GM21390 (cell line): Measurements from ENCODE around the gene WLS.

Experiments
- ATAC-seq: cut with Tn5 transposase; IDR thresholded peaks from one replicate; pipeline ENCODE4 v1.9.1; 2021; ENCODE audit not compliant: unreplicated experiment

The WLS gene

DNA sequence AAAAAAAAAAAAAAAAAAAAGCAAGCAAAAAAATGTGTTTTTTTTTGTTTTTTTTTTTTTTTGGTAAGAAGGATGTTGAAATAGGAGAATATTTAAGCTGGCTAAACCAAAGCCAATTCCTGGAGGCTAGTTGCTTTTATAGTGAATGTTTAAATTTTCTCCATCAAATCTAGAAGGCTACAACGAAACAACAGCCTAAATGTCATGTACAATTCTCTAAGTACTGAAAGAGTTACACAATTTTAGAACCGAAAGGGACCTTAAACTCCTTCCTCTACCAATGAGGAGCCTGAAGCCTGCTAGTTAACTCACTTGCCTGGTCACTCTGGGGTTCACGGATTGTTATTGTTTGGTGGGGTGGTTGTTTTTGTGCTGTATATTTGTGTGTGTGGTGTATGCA, 3.5 kb downstream of the WLS start:
- no peak for ATAC-seq

DNA sequence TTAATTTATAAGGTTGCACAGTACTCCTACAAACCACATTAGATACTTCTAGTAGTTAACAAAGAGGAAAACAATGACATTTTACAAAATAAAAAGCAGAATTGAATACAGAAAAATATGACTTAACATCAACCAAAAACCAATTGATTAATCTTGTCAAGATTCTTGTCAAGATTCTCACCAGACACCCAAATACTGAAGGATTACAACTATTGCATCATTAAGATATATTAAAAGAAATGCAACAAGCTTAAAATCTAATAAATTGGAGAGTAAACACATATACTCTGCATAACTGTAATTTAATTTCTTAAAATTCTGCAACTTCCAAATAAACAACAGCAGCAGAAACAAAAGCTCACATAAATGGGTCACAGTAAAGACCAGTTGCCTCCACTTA, 4.7 kb downstream of the WLS start:
- ATAC-seq, result no peak

DNA sequence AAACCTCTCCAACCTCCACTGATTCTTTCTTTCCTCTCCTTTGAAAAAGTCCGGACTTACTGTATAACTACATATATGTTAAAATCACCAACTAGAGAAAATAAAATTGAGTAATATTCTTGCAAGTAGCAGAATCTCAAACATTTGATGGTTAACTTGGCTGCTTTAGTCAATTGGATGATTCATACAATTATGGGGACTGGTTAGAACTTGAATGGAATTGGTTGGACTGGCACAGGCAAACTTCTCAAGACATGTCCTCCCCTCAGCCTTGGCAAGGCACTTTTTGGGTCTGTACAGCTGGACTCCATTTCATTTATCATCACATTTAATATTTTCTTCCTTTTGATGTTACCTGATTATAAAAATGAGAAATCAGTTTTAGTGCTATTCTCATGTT, 6.5 kb downstream of the WLS start:
- ATAC-seq, result no peak

DNA sequence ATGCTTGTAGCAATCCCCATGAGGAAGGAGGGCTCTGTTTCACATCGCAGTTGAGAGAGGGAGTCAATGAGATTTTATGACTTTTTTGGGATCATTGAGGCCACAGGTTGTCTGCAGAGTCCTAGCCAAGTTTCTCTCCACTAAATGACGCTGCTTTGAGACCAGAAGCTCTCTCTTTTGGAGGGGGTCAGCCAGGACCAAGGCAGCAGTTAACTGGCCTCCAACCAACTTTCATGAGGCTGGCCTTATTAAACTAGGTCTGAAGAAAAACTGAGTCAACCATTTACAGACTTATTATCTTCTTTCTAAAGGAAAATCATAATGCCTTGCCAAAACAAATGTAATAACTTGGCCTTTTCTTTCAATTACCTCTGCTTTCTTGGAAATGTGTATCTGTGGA, 8.6 kb downstream of the WLS start:
- no peak for ATAC-seq

DNA sequence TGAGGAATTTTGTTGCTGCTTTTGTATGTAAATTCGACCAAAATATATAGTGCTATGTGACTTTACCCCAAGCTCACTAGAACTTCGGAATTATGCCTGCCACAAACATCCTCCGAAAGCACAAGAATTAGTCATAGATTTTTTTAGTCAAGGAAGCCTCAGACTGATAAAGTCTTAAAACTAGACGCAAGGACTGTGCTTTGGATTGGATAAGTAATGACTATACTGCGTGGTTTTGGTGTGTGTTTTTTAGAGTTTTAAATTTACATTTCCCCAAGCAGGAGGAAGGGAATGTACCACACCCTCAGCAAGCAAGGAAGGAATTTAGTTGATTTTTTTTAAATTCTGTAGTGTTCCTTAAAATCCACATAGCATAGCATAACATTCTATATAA, 10.3 kb downstream of the WLS start:
- ATAC-seq, result no peak

DNA sequence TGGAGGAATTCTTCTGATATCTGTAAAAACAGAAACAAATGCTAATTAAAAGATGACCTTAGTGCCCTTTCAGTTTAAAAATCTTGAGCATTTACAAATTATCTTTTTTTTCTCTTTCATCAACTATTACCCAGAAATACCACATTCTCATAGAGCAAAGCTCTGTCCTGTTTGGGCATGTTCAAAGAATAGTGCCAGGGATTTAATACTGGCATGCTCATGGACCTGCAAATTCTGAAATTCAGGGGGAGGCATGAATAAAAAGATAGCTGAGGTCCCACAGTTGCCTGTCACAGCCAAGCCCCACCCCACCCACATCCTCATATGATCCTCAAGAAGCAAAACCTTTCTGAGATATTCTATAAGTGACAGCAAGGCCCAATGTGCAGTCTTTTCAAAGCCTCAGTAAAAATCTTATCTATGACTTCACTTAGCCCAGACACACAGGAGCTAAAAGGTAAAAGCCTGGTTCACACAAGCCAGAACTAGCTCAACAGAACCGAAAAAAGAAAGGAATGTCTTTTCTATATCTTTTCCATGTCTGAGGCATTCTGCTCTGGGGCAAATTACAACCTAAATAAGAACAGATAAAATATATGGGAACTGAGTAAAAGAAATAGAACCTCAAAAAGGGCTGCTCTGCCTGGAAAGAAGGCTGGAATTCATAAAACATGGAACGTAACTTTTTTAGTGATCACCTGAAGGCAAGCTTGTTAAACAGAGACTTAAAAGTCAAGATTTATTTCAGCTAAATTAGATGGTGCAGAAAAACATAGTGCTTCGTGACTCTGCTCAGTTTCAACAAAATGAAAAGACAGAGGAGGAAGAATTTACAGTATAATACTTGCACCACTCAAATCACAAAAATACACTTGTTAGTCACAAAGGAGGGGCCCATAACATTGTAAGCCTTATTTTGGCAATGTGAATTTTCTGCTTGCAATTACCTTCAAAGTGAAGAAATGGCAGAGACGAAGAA, 11.0 kb downstream of the WLS start:
- ATAC-seq, result no peak

DNA sequence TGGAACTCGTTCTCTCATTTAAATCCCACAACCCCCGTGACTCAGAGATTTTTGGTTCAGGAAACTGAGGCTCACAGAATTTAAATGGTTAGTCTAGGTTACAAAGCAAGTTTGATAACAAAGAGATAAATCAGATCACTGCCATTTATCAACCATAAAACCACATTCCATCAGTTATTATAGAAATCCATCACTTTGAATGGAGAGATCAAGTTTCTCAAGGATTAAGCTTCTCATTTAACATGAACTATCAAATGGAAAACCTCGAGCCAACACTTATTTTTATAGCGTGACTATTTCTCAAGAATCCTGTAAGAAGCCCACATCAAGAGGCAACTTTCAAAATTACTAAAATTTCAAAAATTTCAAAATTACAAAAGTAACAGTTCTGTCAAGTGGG, 11.9 kb downstream of the WLS start:
- no peak for ATAC-seq

- no peak for ATAC-seq
These were observed 13.8 kb downstream of the WLS start for GRCh38 chr1:68218490-68218889.

DNA sequence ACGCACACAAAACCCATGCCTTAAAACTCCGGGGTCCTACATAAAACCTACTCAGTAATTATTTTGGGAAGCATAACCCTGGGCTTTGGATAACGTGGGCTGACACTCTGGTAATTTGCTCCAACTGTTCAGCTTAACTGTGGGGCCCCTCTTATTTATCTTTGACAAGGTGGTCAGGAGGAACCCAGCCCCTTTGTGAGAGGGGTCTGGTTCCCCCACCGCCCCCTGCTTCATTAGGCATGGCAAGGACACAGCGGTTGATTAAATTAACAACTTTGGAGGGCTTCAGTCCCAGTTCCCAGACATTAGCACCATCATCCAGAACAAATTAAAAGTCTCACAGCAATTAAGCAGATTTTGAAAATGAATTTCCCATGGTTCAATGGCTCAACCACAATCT, 14.7 kb downstream of the WLS start:
- ATAC-seq, result no peak

DNA sequence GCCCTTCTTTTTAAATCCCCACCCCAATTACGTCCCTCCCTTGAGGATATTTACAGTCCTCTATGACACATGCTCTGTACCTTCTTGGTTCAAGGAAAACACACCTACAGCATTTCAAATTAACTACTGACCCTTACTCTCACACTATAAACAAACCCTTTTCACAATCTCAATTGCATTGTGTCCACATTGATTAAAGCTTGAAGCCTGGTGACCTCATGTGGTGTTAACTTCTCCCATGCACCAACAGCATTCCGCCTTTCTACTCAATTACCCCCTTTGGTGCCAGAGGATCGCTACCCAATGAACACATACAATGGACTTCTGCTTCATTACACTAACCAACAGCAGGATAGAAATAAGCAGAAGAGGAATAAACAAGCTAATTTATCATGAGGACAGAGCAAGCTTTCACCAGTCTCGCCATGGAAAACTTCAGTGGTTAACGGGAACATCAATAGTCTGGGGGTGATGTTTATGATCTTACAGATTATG, 15.2 kb downstream of the WLS start:
- ATAC-seq, result no peak

GRCh38 chr1:68216089-68216772, 16.1 kb downstream of the WLS start:
- ATAC-seq, result no peak

DNA sequence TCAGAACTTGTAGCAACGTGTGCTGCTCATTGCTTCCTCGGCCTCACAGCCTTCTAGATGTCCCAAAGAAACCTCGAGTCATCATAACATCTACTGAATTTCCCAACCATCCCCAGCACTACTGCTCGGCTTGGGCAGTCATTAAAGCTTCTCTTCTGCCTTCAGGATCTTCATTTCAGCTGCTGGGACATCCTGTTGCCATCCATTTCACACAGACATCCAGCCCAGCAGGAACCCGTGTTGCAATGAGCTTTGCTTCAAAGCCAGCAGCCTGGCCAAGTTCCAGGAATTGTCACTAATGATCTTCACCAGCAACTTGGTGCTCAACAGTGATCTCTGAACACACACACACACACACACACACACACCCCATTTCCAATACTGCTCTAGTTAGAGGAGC, 18.5 kb downstream of the WLS start:
- ATAC-seq, result no peak

DNA sequence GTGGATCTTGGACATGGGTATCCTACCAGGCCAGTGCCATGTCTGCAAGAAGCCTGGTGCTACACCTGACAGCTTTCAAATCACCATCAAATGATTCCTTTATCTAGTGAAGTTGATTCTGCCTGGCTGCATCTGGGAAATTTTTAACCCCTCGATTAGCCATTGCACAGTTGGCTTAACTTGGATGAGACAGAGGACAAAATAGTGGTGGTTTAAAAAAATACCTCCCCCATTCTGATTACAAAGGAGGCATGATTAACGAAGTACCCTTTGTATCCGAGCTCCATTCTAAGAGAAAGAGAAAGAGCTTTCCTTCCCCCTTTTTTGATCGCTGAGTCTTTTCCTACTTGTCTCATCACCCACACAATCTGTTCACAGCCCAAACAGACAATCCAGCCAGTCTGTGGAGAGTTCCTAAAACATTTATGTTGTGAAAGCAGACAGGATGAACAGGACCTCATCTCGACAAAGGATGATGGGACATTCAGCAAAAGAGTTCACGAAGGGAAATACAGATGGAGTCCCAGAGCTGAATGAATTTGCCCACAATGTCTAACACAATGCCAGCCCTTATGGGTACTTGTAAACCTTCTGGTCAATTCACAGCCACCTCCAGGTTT, 20.5 kb downstream of the WLS start:
- no peak for ATAC-seq

DNA sequence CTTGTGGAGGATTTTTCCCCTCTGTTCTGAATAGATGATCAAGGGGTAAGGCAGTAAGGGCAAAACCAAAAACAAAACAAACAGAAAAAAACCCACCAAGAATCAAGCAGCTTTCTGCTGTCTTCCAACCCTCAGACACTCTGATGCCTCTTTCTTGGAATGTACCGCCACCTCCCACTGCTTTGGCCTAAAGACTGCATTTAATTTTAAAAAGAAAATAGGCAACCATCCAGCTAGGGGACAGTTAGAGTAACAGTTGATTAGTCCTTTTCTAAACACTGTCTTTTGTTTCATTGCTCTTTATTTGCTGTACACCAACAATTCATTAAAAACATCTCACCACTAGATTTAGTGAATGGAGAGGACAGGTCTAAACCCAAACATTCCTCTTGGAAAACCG, 21.5 kb downstream of the WLS start:
- ATAC-seq, result no peak

- ATAC-seq, result no peak
These were observed 22.3 kb downstream of the WLS start for GRCh38 chr1:68210027-68210426.

DNA sequence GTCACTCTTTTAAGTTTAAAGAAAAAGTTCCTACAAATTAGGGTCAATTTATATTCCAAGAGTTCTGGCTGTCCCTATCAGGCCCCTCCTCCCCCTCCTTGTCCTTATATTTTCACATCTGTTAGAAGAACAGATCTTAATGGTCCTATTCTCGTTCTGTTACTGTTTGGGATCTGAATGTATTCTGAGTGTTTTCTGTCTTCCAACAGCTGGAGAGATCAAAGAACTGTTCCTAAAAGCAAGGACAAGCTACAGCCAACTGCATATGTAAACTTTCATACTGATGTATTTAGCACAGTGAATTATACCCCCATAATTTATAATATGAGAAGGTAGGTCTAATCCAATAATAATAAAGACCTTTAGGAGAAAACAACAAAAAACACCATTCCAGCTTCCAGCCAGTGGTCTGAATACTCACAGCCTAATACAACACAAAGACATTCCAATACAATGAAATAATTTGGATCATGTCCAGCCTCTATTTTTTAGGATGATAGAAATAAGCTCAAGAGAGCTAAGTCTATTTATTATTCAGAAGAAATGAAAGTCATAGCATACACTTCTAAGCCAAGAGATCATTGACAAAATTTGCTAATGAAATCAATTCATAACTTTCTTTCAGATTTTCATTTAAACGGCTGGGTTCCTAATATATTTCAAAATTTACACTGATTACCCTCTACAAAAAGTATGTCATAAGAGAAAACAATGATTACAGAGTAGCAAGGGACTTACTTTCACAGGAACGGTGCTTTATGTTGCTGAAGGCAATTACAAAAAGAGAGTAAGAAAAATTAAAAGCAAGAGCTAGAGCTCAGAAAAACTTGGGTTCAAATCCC, 25.3 kb downstream of the WLS start:
- ATAC-seq, result no peak

- peak; percentile 53 for ATAC-seq
These were observed 26.4 kb downstream of the WLS start for GRCh38 chr1:68205794-68206358.

GRCh38 chr1:68204977-68205630, 27.2 kb downstream of the WLS start:
- ATAC-seq, result no peak

DNA sequence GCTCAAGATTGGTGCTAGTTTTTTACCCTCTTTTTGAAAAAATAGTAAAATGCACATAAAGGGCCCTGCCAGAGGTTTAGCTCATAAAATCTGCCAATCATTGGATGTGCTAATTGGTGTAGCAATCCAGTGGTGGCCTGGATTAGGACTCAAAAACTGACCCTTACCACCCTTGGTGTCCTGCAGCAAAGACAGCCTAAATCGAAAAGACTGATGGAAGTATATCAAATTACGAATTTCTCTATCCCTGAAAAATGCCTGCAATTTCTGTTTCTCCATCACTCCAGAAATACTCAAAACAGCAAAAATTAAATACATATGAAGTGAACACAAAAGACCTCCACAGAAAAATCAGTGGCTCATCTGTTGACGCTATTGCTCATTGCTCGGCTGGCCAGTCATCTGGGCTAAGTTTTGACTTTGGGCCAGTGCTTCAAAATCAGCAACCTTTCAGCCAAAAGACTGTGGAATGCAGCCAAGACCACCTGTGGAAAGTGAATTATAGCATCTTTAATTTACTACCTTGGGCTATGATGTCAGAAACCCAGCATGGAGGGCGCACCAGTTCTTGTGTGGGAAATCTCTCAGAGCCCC, 30.0 kb downstream of the WLS start:
- no peak for ATAC-seq
